CD4-positive, alpha-beta T cell treated with Interferon alpha-2 for 1 hour (primary cell): ENCODE measurements around the gene DLGAP4.

Experiments
- DNase-seq, 2 donors: peaks; one replicate each; pipeline ENCODE4 v3.0.0-alpha.2; 2020 to 2022

The DLGAP4 gene

DNA sequence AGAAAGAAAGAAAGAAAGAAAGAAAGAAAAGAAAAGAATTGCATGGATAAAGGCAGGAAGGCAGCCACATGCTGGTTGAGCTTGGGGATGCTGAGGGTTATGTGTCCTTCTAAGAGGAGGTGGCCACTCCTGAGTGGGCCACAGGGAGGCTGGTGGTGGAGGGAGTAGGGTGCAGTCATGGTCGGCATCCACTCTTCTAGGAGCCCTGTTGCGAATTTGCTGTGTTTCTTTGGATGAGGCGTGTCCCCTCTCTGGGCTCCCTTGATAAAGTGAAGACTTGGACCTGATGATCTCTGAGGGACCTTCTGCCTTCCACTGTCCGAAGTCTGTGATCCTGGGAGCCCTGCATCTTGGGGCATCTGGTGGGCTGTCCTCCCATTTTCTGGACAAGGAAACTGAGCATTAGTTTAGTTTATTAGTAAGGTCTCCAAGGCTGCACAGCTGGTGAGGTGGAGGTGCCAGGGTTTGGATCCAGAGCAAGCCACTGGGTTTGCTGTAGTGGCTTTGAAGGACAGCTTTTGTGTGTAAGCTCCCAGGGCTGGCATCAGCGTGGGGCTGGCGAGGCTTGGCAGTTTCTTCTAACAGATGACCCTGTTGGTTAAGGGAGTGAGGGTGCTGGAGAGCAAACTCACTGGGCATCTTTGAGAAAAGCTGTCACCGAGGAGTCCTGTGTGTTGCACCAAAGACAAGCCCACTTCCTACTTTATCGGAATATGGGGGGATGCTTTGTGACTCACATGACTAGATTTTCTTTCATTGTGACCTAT, 4.3 kb downstream of the DLGAP4 start:
- DNase-seq = no peak

DNA sequence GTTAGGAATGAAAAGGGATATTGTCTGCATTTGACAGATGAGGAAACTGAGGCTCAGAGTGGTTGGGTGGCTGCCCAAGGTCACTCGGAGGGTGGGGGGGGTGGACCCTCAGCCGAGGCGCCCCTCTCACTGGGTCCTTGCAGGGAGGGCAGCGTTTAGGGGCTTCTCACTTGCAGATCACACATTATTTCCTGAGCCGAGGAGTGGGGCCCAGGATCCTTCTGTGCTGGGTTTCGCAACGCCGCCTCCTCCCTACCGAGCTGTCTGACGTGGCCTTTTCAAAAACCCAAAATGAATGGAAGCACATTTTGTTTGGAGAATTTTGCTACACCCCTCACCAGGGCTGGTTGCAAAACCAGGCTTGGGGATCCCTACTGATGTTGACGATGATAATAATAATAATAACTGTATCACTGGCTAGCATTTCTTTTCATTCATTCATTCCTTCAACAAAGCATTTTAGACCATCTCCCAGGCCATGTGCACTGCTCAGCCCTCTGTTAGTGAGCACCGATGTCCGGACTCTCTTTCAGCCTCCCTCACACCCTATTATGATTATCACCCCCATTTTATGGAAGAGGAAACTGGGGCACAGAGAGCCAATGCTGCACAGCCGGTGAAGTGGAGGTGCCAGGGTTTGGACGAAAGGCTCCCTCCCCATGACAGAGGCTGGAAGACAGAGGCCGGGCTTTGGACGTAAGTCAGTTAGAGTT, 5.2 kb downstream of the DLGAP4 start:
- no peak for DNase-seq

DNA sequence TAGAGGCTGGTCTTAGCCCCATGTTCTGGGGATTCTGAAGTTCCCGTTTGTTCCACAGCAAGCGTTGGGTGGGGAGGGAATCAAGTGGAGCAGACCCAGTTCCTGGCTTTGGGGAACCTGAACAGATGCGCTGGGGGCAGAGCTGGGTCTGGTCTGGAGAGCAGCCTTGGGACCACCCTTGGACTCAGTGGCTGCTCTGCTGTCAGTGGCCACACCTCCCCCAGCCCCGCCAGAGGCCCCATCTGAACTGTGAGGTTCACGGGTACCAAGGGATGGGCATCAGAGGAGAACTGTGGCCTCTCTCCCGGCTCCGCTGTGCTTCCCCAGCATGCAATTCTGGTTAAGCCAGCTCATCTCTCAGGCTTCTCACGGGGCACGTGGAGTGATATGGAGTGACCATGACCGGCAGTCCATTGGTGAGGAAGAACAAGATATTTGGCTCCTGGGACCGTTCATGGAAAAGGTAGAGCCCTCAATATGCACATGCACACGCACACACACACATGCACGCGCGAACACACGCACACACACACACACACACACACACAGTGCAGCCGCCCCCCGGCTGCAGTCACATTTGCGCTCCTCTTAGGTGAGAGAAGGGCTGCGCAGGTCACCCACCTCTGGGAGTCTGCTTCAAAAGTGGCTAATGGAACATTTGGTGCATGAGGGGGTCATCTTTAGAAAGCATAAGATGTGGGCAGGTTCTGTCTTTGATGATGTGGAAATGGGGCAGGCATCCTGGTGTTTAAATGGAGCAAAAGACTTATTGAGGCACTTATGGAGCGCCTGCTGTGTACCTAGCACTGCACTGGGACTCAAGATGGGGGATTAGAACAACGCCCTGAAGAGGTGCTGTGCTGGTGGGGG, 6.0 kb downstream of the DLGAP4 start:
- DNase-seq = no peak

DNA sequence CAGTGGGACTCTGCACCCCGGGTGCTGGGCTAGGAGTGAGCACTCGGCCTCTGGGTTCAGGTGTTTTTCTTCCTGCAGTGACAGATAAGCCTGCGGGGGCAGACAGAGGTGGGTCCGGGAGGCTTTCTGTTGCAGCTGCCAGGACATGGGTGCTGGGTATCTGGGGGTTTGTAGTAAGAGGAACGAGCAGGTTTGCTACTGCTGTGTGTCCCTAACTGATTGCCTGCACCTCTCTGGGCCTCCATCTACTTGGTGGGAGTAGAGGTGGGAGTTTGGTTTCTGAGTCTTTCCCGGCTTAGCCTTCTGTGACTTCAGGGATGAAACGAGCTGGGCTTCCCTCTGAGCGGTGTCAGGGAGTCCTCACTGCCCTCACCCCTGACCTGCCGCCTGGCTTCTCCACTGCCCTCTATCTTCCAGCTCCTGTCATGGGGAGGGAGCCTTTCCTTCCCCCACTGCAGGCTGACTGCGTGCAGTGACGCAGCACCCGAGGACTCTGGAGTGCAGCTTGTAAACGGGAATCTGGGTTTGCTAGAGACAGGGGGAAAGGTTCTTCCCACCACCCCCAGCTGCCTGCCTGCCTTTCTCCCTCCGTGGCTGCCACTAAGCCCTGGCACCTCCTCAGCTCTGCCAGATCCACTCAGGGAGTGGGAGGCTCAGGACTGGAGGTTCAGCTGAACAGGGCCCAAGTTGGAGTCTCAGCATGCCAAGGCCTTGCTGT, 6.7 kb downstream of the DLGAP4 start:
- no peak for DNase-seq

DNA sequence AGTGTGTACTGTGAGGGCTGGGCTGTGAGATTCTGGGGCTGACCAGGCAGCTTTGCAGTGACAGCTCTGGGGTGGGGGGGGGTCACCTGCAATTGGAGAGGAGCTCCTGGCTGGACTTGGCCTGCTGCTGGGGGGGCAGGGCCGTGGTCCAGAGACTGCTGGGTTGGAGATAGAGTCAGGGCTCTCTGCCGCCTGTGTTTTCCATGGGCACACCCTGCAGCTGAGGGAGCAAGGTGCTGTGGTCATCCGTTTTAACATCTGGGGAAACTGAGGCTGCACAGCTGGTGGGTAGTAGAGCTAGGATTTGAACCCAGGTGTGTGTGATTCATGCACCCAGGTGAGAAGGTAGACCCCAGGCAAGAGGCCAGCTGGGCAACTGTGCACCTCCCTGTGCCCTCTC, 7.3 kb downstream of the DLGAP4 start:
- DNase-seq = no peak

DNA sequence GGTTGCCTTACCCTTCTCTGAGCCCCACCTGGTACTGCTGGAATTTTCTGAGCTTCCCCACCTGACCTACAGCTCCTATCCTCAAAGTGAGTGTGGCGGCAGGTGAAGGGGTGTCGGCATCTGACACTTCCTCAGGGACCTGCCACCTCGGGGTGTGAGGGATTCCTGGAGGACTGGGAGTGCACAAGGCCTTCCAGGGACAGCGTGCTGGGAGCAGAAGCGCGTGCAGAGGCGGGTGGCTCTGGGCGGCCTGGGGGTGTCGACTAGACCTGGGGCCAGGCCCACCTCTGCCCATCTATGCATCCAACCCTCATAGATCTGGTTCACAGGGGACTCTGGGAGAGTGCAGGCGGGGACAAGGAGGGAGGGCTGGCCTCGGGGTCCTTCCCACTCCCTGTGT, 7.8 kb downstream of the DLGAP4 start:
- no peak for DNase-seq

DNA sequence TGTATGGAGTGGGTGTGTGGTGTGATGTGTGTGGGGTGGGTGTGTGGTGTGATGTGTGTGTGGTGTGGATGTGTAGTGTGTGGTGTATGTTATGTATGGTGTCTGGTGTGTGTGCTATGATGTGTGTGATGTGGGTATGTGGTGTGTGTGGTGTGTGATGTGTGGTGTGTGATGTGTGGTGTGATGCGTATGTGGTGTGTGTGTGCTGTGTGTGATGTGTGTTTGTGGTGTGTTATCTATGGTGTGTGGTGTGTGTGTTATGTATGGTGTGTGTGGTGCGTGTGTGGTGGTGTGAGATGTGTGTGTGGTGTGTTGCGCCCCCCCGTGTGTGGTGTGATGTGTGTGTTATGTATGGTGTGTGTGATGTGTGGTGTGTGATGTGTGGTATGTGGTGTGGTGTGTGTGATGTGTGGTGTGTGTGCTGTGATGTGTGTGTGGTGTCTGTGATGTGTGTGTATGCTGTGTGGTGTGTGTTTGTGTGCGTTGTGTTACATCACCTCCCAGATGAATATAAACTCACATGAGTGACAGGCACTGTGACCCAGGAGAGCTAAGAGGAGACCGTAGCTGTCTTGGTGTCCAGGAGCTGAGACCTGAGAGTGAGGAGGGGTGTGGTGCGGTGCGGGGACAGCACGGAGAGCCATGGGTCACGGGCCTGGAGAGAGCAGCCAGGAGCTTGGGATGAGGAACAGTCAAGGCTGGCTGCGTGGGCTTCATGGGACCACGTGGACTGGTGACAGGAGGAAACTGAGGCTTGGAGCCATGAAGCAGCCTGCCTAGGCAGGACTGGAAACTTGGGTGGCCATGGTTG, 8.8 kb downstream of the DLGAP4 start:
- DNase-seq = no peak

DNA sequence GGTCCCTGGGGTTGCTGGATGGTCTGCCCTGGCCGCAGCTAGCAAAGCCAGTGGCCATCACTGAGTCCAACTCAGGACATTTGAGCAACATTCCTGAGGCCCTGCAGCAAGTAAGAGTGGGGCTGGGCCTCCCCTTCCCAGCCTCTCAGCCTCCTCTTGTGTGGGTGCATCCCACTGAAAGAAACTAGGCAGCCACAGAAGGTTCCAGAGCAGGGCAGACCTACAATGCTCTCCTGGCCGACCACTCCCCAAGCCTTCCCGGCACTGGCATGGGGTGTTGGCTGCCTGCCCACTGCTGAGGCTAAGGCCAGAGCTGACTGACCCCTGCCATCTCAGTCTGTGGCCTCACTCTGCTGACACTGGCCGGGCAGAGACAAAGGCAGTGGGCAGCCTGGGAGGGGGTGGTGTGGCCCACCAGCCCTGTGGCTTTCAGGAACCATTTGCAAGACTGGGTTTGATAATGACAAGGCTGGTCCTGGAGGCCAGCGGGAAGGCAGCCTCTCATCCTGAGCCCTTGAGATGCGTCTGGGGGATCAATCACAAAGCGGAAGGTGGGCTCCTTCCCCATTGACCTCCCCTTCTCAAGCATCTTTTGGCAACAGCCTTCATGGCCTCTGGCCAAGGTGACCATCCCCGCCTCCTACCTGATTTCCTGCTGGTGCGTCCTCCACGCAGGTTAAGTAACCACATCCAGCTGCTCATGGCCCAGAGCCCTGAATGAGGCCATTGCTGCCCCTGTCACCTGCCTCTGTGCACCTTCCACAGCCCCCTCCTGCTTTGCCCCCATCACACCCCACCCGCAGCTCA, 9.6 kb downstream of the DLGAP4 start:
- no peak for DNase-seq

DNA sequence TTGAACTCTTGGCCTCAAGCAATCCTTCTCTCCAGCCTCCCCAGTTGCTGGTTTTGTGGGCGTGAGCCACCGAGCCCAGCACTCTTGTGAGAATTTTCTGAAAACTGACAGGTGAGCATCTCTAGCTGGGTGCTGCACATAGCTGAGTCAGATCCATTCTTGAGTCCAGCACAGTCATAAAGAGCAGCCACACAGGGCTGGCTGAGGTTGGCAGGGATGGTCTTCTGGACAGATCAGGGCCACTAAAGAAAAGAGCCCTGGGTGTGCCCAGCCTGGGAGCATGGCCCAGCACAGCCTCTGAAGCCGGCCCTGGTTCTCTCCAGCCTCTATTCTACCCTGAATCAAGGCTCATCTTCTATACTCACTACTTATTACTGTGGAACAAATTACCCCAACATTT, 11.5 kb downstream of the DLGAP4 start:
- DNase-seq = no peak

DNA sequence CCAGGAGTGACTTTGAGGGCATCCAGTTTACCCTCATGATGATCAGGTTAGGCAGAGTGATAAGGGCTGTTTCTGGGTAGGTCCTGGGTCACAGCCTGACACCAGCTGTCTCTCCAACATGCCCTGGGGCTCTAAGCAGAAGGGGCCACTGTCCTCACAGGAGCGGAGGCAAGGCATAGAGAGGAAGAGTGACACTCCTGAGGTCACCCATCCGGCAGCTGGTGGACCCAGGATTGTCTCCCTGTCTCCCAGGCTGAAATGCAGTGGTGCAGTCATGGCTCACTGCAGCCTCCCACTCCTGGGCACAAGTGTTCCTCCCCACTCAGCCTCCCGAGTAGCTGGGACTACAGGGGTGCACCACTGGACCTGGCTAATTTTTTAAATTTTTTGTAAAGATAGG, 12.0 kb downstream of the DLGAP4 start:
- no peak for DNase-seq

DNA sequence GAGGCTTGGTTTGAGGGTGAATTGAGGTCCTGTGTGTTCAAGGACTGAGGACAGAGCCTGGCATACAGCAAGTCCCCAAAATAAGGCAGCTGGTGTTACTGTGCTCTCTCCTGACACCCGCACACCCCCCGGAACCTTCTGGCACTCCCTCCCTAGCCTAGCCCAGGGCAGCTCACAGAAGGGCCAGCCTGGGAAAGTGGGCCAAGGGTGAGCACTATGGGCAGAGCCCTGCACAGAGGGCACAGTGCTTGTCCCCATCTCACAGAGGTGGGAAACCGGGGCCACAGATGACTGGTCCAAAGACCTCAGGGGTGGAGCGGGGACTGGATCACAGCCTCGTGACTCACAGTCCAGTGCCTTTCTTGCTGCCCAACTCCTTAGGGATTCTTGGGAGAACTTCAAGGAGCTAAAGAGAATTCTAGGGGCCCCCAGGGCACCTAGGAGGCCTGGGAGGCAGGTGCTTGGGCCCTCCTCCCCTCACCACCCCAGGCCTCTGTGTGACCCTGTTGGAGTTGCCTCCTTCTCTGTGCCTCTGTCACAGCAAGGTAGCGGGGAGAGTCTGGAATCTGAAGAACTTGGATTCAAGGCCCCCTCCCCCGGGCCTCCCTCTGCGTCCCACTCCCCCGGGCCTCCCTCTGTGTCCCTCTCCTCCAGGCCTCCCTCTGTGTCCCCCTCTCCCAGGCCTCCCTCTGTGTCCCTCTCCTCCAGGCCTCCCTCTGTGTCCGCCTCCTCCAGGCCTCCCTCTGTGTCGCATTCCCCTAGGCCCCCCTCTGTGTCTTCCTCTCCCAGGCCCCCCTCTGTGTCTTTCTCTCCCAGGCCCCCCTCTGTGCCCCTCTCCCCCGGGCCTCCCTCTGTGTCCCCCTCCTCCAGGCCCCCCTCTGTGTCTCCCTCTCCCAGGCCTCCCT, 13.5 kb downstream of the DLGAP4 start:
- no peak for DNase-seq

DNA sequence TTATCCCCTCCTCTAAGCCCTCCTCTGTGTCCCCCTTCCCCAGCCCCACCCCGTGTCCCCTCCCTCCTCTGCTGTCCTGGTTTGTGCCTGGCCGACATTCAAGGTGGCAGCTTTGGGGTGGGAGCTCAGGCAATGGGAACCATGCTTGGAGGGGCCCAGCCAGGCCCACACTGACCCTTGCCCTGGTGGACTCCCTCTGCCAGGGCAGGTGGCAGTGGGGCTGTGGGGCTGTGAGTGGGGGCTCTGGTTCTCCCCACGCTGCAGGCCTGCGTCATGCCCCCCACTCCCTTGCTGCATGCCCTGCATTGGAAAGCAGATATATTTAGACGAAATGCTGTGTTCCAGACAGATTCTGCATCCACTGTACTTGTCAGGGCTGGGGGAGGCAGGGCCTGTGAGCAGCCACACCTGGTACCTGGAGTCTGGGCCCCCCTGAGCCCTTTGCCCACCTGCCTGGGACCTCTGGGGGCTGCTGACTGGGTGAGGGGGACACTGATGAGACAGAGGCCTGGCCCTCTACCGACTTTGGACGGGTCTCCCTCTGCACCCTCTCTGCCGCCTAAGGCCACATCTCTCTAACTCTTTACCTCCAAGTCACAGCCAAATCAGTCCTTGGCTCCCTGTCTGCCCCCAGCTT, 14.2 kb downstream of the DLGAP4 start:
- no peak for DNase-seq

DNA sequence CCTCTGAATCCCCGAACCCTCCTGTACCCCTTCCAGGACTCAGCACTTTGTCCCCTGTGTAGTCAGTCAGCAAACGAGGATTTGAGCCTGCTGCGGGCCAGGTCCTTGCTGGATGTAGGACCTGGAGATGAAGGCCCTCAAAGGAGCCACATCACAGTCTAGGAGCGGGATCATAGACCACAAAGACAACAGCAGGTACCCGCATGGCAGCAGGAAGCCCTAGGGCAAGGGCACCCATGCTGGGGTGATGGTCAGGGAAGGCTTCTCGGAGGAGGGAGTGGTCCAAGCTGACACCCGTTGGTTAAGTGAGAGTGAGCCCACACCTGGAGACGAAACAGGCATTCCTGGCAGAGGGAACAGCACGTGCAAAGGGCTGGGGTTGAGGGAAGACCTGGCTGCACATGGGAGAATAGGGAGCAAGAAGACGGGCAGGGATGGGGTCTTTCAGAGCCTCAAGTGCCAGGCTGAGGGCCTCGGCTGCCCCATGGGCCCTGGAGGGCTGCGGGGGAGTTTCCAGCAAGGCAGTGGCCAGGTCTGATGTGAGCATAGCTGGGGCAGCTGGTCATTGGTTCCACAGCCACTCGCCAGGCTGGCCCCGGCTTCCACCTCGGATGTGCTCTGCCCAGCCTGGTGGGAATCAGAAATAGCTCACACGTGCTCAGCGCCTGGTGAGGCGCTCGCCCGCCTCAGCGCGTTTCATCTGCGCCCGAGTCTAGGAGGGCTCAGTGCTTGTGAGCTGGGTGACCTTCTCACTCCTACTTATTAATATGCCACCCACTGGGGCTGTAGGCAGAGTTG, 15.0 kb downstream of the DLGAP4 start:
- DNase-seq = no peak

DNA sequence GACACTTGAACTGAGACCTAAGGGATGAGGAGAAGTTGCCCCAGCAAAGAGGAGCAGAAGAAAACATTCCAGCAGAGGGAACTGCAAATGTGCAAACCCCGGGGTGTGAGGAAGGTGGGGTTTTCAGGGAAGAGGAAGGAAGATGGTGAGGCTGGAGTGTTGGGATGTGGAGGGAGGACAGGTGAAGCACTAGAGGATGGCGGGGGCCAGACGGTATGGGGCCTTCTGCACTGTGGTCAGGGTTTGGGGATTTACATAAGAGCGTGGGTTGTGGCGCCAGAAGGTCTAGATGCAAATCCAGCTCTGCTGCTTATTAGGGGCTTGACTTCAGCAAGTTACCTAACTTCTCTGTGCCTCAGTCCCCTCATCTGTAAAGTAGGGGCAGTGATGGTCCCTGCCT, 16.0 kb downstream of the DLGAP4 start:
- no peak for DNase-seq

DNA sequence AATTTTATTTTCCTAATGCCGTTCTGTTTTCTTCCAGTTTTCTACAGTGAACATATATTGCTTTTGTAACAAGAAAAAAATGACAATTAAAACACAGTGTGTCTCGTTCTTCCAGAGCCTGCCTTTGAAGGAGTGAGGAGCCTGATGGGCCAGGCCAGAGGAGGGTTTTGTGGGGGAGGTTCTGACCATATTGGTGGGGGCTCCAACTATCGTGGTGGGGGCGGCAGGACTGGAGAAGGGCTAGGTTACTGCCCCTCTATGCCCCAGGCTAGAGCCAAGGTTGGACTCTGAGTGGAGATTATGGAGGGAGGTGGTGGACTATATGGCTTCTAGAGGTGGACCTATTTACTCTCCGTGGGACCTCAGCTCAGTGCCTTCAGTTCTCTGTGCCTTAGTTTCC, 24.0 kb downstream of the DLGAP4 start:
- DNase-seq = no peak

DNA sequence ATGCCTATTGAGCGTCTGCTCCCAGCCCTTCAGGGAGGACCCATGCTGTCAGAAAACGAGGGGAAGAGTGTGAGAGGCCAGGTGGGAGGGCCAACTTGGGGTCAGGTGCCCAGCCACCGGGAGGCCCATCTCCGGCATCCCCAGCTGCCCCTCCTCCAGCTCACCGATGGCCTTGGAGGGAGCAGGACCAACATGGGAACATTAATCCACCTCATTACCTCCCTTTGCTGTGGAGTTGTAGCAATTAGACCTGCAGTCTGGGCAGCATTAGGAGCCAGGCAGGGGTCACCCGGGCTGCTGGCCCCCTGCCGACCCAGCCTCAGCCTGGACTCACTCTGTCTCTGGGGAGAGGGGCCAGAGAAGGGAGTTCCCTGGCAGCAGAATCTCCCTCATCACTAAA, 25.1 kb downstream of the DLGAP4 start:
- DNase-seq = no peak

DNA sequence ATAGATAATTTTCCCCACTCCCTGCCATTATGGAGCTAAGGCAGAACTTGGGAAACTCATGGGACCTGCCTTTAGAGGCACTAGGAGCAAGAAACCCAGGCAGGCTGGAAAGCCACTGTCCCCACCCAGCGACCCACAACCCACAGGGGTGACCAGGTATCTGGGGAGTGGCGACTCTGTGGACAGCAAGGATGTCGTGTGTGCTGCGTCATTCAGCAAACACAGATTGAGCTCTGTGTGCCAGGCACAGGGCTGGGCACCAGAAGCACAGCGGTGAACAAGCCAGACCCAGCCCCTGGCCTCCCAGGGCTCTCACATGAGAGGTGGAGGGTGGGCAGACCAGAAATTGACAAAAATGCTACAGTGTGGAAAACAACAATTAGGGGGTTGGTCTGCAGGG, 27.7 kb downstream of the DLGAP4 start:
- no peak for DNase-seq

DNA sequence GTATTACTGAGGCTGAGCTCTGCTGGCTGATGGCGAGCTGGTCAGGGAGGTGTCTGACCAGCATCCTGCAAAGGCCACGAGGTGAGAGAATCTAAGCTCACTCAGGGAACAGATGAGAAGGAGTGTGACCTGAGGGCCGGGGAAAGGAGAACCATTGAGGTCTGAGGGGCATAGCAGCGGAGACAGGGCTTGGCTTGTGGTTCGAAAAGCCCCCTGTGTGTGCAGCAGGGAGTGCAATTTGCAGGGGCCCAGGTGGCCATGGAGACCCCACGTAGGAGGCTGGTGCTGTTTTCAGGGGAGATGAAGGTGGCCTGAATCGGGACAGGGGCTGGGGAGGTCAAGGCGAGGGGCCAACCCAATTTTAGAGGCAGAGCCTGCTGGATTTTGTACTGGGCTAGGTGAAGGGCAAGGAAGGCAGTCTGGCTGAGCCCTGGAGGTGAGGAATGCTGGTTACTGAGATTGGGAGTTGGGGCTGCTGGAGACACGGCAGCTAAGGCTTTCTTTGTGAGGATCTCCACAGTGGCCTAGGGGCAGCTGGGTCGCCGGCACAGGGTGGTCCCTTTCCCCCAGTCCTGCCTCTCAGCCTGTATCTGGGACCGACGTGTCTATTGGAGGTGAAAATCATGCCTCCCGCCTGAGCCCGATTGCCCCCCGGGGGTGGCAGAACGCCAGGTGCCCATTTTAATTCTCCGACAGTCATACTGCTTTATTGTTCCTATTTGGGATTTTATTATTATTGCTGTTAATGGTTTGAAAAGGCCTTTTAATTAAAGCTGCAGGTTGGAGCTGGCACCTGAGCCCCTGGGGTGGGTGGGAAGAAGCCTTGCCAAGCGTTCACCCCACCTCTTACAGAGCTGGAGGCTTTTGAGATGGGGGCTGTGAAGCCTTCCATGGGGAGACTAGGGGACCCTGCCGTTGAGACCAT, 28.4 kb downstream of the DLGAP4 start:
- no peak for DNase-seq
